NK-92 (cell line): ENCODE results near the gene THAP3.

Experiments
- DNase-seq: peaks from one replicate; lab custom pipeline; 2025; ENCODE audit not compliant: unreplicated experiment; lab: John Stamatoyannopoulos, UW

Gene THAP3

DNA sequence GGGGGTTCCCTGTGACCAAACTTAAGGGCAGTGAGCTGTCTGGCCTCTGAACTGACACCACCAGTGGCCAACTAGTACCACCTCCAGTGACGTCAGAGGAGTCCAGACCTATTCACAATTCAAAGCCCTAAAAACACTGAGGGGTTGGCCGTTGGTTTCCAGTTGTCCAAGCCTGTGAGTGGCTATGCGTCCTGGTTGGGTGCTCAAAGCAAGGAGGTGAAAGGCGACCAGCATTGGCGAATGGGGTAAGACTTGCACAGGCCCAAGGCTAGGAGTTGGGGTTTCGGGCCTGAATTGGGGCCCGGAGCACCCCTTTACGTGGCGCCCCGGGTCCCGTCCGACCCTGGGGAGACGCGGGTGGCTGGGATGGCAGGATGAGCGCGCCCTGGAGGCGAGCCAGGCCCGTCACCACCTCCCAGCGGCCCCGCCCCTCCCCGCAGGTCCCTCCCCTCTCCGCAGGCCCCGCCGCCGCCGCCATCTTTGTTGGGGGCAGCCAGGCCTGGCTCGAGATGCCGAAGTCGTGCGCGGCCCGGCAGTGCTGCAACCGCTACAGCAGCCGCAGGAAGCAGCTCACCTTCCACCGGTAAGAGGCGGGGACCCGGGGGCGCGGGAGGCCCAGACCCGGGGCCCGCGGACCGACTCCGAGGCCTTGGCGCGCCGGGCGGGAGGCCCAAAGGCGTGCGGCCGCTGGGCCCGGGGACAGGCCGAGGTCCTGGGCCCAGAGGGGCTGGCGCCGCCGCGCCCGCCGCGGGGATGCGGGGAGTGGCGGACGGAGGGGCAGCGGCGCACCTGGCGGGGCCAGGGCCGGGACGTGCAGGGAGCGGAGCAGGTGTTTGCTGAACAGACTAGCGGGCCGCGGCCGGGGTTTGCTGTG is at the start of gene THAP3:
THAP3 (plus strand) TSS at position 159 of the 874 bp plus-strand sequence; CDS start at position 510, 351 bp downstream.
- DNase-seq, result peak; percentile 26

DNA sequence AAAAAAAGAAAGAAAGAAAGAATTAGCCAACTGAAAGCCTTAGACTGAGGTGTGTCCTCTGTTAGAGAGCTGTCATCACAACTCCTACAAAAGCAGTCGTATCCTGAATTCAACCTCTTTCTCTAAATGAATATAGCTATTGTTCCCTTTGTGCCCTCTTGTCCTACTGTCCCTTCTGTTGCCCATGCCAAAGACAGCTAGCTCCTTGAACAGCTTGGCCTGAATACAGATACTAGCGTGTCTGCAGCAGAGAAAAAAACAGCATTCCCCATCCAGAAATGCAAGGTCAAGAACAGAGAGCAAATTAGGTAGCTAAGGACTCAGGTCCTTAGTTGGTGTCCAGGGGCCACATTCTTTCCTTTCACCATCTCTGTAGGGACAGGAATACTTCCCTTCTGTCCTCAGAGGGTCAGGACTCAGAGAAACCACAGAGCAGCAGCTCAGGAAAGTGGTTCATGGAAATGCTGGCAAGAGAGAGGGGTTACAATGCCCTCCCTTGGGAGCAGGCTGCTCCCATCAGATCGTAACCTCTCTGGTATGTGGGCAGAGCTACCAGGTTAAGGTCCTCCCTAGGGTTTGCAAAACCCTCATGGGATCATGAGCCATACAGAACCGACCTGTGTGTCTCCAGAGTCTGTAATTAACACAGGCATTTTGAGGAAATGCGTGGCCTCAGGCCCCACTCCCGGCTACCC is 46.7 kb upstream of the THAP3 start:
- DNase-seq, result no peak

GRCh38 chr1:6578624-6579373 is 45.9 kb upstream of the THAP3 start:
- no peak for DNase-seq

- peak; percentile 58 for DNase-seq
Observed at GRCh38 chr1:6579374-6580118, 45.1 kb upstream of the THAP3 start, which contains the start of gene ZBTB48. Gene ZBTB48 (plus strand): TSS chr1:6579994. CDS start chr1:6580610, 616 bp downstream.

- DNase-seq, result no peak
Observed at GRCh38 chr1:6580119-6580592, 44.5 kb upstream of the THAP3 start.

GRCh38 chr1:6580593-6581409 is 43.9 kb upstream of the THAP3 start:
- DNase-seq, result no peak

- DNase-seq, result no peak
Observed at GRCh38 chr1:6581561-6582305, 42.9 kb upstream of the THAP3 start.

GRCh38 chr1:6582370-6582769 is 42.3 kb upstream of the THAP3 start:
- no peak for DNase-seq

GRCh38 chr1:6584126-6585080 is 40.3 kb upstream of the THAP3 start:
- DNase-seq, result no peak

DNA sequence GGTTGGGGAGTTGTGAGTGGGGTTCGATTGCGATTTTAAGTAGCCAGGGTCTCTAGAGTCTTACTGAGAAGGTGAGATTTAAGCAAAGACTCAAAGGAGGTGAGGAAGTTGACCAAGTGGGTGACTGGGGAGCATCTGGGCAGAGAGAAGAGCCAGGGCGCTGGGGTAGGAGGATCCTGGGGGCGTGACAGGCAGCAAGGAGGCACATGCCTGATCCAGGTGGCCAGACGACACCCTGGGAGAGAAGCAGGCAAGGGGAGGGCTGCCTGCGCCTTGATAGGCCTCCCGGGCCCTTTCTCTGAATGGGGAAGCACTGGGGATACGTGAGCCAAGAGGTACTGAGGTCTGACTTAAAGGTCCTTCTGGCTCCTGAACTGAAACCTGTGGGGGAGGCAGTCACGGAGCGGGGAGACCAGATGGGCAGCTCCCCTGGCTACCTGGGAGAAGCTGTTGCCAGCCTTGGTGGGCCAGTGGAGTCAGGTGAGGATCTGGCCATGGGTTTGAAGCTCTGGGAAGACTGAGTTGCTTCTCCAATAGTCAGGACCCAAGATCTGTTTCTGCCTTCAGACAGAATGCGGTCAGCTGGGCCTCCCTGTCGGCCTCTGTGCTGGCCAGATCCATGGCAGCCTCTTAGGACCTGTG is 39.5 kb upstream of the THAP3 start:
- no peak for DNase-seq

GRCh38 chr1:6585841-6586240 is 38.8 kb upstream of the THAP3 start:
- DNase-seq, result no peak

- DNase-seq, result no peak
Observed at GRCh38 chr1:6586404-6586816, 38.3 kb upstream of the THAP3 start.

DNA sequence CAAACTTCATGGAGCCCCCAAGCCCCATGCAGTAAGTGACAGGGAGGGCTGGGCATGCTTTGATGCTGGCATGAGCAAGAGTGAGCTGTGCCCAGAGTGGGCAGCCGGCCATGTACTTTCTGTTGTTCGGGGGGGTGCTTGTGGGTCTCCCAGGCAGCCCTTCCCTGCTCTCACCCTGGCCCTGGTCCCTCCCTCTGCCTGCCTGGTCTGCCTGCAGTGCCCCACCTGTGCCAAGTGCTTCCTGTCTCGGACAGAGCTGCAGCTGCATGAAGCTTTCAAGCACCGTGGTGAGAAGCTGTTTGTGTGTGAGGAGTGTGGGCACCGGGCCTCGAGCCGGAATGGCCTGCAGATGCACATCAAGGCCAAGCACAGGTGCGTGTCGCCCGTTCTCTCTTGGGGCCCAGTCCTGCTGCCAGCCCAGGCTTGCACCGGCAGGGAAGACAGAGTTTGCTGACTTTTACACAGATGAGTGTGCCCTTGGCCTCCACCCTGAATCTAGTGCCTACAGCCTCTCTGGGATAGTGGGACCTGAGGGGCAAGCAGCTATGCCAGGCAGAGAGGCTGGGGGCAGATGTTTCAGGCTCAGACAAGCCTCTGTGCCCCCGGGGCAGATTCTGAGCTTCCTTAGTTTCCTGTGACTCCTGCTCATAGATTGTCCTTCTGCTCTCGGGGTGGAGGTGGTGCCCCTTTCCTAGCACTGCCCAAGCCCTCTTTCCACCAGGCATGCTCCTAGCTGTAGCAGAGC is 37.2 kb upstream of the THAP3 start:
- DNase-seq, result no peak

- DNase-seq, result no peak
Observed at GRCh38 chr1:6588128-6588892, 36.4 kb upstream of the THAP3 start.

DNA sequence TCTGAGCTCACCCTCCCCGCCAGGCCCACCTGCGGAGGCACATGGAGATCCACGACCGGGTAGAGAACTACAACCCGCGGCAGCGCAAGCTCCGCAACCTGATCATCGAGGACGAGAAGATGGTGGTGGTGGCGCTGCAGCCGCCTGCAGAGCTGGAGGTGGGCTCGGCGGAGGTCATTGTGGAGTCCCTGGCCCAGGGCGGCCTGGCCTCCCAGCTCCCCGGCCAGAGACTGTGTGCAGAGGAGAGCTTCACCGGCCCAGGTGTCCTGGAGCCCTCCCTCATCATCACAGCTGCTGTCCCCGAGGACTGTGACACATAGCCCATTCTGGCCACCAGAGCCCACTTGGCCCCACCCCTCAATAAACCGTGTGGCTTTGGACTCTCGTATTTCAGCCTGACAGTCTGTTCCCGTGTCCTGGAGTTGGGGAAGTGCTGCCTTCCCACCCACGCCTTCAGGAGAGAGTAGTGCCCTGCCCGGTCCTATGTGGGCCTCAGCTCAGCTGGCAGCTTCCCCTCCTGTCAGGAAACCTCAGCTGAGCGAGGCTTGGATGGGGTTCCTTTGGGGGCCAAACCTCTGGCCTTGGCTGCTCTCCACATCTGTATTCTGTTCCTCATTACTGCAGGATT is 35.7 kb upstream of the THAP3 start:
- DNase-seq, result no peak

DNA sequence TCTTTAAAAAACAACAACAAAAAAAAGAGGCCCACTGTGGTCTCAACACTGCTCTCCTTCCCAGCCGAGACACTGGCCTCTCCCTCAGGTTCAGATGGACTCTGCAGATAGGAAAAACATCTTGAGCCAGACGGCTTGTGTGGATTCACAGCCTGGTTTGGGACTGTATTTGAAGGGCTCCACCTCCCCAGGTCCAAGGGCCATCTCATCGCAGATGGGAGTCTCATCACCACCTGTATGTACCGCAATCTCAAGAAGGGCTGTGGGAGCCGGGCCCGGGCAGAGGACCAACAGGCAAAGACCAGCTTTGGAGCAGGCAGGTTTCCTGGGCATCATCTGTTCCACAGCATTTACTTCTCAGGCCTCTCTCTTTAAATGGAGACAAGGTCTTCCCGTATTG is 34.6 kb upstream of the THAP3 start:
- DNase-seq, result no peak
